Fibroblast of villous mesenchyme (primary cell): ENCODE results near the gene SLIT3. TPM values are rescaled to one million over a fixed set of nuclear protein-coding genes. Genes with fewer than 3 reads are reported as not detected.

Experiments used
- DNase-seq: peaks from one replicate; pipeline ENCODE4 v3.0.0-alpha.2; 2010; ENCODE audit warnings: low read depth
- H3K4me3 ChIP-seq: 2 replicates; pipeline ENCODE4 v1.5.1; 2011; ENCODE audit warnings: low read depth, mild to moderate bottlenecking, low read length
- total RNA-seq: library from RNA; depleted of rRNA; stranded (reverse); fragments of >200 nt; gene quantifications from 2 replicates; pipeline ENCODE4 v1.2.3, GENCODE V29; 2012
- TF ChIP-seq, protein P1 (sequence below): IDR thresholded peaks from 2 replicates; pipeline ENCODE4 v1.5.1; 2012; ENCODE audit warnings: low read depth, mild to moderate bottlenecking, low read length; ENCODE audit not compliant: insufficient read depth

SLIT3 gene
- total RNA-seq, 1 donor: under 0.01 TPM

- TF ChIP-seq, protein P1, sequence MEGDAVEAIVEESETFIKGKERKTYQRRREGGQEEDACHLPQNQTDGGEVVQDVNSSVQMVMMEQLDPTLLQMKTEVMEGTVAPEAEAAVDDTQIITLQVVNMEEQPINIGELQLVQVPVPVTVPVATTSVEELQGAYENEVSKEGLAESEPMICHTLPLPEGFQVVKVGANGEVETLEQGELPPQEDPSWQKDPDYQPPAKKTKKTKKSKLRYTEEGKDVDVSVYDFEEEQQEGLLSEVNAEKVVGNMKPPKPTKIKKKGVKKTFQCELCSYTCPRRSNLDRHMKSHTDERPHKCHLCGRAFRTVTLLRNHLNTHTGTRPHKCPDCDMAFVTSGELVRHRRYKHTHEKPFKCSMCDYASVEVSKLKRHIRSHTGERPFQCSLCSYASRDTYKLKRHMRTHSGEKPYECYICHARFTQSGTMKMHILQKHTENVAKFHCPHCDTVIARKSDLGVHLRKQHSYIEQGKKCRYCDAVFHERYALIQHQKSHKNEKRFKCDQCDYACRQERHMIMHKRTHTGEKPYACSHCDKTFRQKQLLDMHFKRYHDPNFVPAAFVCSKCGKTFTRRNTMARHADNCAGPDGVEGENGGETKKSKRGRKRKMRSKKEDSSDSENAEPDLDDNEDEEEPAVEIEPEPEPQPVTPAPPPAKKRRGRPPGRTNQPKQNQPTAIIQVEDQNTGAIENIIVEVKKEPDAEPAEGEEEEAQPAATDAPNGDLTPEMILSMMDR: no peak
- H3K4me3 ChIP-seq: no peak overlapping the region
- no peak for DNase-seq
These were observed 364.4 kb downstream of the SLIT3 start for GRCh38 chr5:168936511-168936910.

GRCh38 chr5:168935183-168935582 lies 365.8 kb downstream of the SLIT3 start:
- TF ChIP-seq, protein P1: no peak

DNA sequence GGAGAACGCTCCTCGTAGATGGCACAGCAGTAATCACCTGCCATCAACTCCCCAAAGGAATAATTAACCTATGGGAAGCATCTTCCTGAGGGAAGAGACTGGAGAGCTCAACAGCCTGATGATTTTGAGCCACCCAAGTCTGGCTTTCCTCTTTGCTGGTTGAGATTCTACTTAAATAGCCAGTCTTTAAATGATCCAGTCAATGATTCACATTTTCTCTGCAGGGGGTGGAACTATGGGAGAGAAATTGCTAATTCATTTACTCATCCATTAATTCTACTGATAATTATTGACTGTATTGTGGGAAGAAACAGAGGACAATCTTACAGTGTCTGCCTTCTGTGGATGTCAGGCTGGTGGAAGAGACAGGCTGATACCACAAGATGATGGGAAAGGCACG lies 366.8 kb downstream of the SLIT3 start:
- H3K4me3 ChIP-seq: no peak overlapping the region
- DNase-seq: no peak
- TF ChIP-seq, protein P1: no peak

More at GRCh38 chr5:168935183-168935582, 365.8 kb downstream of the SLIT3 start:
- DNase-seq: no peak
- no peak overlapping the region for H3K4me3 ChIP-seq

DNA sequence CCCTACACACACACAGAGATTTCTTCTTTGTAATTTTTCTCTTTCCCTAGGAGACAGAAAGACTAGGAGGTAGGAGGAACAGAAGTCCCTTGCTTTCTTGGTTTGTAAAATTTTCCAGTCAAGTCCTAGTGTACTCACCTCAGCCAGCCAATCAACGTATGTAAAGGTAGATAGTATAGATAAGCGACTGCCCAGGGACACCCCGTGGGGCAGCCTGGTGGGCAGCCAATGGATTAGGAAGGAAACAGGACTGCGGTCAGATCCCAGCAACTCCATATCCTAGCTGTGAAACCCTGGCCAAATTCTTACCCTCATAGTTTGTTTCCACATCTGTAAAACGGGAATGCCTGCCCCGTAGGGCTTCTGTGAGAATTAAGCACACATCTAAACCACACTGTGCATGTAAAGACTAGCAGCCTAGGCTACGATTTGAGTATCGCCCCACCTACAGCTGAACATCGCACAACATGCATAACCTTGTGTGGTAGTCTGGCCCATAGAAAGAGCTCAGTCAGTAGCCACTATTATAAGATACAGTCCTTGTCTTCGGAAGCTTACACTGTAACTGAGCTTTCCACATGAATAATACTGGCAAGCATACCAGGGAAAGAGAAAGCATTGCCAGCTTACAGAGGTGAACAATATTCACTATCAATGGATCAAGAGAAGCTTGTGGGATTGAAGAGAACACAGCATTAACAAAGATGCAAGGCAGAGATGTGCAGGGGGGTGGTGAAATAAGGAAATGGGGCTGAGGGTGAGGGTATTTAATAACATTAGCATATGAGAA lies 368.3 kb downstream of the SLIT3 start:
- no peak overlapping the region for H3K4me3 ChIP-seq
- DNase-seq: no peak
- TF ChIP-seq, protein P1: no peak

GRCh38 chr5:168931638-168932345 lies 369.1 kb downstream of the SLIT3 start:
- TF ChIP-seq, protein P1: no peak
- no peak overlapping the region for H3K4me3 ChIP-seq
- no peak for DNase-seq

DNA sequence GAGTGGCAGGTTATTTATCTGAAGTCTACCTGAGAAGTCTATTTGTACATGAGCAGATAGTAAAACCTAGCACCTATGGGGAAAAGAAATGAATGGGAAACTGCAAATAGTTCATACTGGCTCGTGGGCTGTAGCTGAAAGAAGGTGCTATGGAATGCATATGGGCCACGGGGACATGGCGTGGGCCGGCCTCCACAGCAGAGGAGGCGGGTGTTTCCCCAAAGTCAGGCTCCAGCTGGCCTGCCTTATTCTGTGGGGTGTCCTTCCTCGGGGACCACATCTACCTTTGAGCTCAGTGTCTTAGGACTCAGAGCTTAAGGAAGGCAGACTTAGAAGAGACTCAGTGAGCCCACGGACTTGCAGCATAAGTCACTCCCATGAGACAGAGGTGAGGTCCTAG lies 371.3 kb downstream of the SLIT3 start:
- no peak for DNase-seq
- TF ChIP-seq, protein P1: no peak
- no peak overlapping the region for H3K4me3 ChIP-seq
